Prostate gland (tissue), 2 donors: Measurements from ENCODE around the gene PIEZO2.

ENCODE experiments used
- CTCF ChIP-seq, 4 experiments: fragments of 200-600 bp in 2 of 4; fragments of 450-650 bp in 2 of 4; sonication (generic) in 2 of 4; IDR thresholded peaks; 1 replicate in 3 of 4; 2 replicates in 1 of 4; pipeline ENCODE4 v1.5.1; 2016 to 2019; ENCODE audit warnings: antibody characterized with exemption in 4 of 4, mild to moderate bottlenecking in 2 of 4, moderate library complexity in 2 of 4
- POLR2A ChIP-seq: fragments of 450-650 bp; IDR thresholded peaks from one replicate; pipeline ENCODE4 v1.6.1; 2016; ENCODE audit warnings: antibody characterized with exemption, mild to moderate bottlenecking
- POLR2AphosphoS5 ChIP-seq: sonication (generic); formaldehyde crosslinking; IDR thresholded peaks from one replicate; pipeline ENCODE4 v1.6.1; 2017; ENCODE audit warnings: antibody characterized with exemption

GRCh38 chr18:11162462-11162861, 13.1 kb upstream of the PIEZO2 start:
- no peak for TF ChIP-seq POLR2A
- no peak for TF ChIP-seq CTCF (IDR thresholded peaks at IDR 0.05)
- no peak for TF ChIP-seq POLR2AphosphoS5
